ENCODE measurements around the gene IL1RAPL1.

DNA sequence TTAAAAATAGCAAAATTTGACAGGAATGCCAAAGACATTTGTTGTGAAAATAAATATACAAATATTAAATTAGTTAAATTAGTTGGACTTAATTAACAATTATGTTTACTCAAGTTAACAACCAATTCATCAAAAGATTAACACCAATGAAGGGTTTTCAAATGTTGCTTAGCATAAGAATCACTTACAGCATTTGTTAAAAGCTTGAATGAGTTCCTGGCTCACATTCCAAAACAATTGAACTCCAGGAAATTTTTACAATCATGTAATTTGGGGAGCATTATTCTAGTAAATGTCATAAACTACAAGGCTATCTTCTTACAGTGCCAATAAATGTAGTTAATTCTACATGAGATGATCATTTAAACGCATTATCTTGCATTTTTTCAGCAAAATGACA is 1378.4 kb downstream of the IL1RAPL1 start:
- no peak for TF ChIP-seq POLR2A (IDR thresholded peaks at IDR 0.05)
- TF ChIP-seq, protein P1, sequence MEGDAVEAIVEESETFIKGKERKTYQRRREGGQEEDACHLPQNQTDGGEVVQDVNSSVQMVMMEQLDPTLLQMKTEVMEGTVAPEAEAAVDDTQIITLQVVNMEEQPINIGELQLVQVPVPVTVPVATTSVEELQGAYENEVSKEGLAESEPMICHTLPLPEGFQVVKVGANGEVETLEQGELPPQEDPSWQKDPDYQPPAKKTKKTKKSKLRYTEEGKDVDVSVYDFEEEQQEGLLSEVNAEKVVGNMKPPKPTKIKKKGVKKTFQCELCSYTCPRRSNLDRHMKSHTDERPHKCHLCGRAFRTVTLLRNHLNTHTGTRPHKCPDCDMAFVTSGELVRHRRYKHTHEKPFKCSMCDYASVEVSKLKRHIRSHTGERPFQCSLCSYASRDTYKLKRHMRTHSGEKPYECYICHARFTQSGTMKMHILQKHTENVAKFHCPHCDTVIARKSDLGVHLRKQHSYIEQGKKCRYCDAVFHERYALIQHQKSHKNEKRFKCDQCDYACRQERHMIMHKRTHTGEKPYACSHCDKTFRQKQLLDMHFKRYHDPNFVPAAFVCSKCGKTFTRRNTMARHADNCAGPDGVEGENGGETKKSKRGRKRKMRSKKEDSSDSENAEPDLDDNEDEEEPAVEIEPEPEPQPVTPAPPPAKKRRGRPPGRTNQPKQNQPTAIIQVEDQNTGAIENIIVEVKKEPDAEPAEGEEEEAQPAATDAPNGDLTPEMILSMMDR (IDR thresholded peaks at IDR 0.05 in 4 of 5, conservative IDR thresholded peaks at IDR 0.05 in 1 of 5): no peak

Data from gastrocnemius medialis (tissue), 4 donors.